NT2/D1 (cell line): ENCODE results near the gene ABCA13.

Experiments
- DNase-seq: peaks from one replicate; pipeline ENCODE4 v3.0.0-alpha.2; 2011; ENCODE audit warnings: low read depth, low spot score
- H3K27me3 ChIP-seq: 2 replicates; pipeline ENCODE4 v1.6.0; 2011; ENCODE audit warnings: mild to moderate bottlenecking; ENCODE audit not compliant: insufficient read length, insufficient read depth
- H3K36me3 ChIP-seq: 2 replicates; pipeline ENCODE4 v1.6.1; 2011; ENCODE audit warnings: mild to moderate bottlenecking, low read length, mixed read lengths; ENCODE audit not compliant: insufficient read depth, insufficient read length
- H3K4me1 ChIP-seq: 2 replicates; pipeline ENCODE4 v1.5.1; 2011; ENCODE audit not compliant: insufficient read depth, insufficient read length
- H3K4me3 ChIP-seq: 2 replicates; pipeline ENCODE4 v1.5.1; 2011; ENCODE audit warnings: low read depth; ENCODE audit not compliant: insufficient read length
- H3K9ac ChIP-seq: 2 replicates; pipeline ENCODE4 v1.6.0; 2011; ENCODE audit warnings: low read depth; ENCODE audit not compliant: insufficient read length
- H3K9me3 ChIP-seq: 2 replicates; pipeline ENCODE4 v1.5.1; 2011; ENCODE audit warnings: mild to moderate bottlenecking, low read length; ENCODE audit not compliant: insufficient read depth
- SUZ12 ChIP-seq: IDR thresholded peaks from 2 replicates; pipeline ENCODE4 v1.6.1; 2011; ENCODE audit not compliant: insufficient read length, insufficient read depth; ENCODE audit errors: extremely low read depth
- YY1 ChIP-seq: IDR thresholded peaks from 2 replicates; pipeline ENCODE4 v1.6.1; 2011; ENCODE audit not compliant: insufficient read length, insufficient read depth
- ZNF274 ChIP-seq: IDR thresholded peaks from 2 replicates; pipeline ENCODE4 v1.6.1; 2011; ENCODE audit warnings: mild to moderate bottlenecking, low read depth, low read length

ABCA13 gene

DNA sequence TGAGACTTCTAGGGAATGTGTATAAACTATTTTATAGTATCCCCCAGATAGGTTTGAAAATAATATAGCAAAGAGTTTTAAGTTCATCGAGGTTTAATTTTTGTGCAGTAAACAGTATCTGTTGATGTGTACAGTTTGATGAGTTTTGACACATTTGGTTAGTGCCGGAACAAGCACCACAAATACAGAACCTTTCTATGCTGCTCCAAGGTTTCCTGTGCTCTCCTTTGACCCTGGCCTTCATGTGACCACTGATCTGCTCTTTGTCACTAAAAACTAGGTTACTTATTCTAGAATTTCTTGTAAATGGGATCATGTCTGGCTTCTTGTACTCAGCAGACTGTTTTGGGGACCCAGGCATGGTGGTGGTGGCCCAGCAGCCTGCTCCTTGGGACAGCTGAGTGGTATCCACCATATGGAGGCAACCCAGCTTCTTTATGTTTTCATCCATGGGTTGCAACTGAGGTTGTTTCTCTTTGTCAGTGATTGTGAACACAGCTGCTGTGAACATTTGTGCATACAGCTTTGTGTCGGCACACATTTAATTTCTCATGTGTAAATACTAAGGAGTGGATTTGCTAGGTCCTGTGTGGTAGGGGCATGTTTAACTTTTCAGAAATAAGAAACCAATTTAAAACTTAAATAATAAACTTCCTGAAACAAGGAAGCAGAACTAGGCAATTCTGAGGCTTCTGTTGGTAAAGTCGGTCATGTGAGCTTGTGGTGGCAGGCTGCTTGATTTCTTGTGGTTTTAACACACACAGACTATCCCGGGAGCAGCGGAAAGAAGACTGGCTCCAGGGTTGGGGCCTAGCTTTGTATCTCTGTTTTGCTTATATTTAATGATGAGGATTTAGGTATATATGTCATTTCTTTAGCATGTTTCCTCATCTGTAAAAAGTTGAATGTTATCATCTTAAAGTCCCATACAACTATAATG lies 219.4 kb downstream of the ABCA13 start:
- TF ChIP-seq SUZ12 = no peak
- no peak for TF ChIP-seq YY1
- no peak for TF ChIP-seq ZNF274
- Histone ChIP-seq H3K27me3 (no peaks in the 10 kb centered on the region), H3K36me3 (no peaks in the 10 kb centered on the region), H3K4me3 (no peak overlapping the region), H3K9ac (no peak overlapping the region), H3K4me1 (no peaks in the 10 kb centered on the region), H3K9me3 (peaks cover 16% of the 10 kb centered on the region; the same call in 1 of the 2 replicates)
- DNase-seq = no peak

DNA sequence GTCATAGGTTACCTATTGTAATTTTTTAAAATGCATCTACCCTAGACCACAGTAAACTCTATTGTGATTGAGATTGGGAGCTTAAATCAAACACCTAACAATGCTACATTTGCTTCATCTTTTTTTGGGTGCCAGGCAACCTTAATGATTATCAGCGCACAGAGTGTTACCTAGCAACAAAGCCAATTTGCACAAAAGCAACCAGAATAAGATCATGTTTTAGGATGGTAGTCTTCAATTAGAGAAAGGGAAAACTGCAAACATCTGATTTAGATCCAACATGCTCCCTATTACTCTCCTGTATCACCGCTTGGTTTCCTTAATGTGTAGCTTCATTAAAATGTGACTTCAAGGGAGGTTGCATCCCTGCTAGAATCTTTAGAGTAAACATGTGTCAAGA lies 226.9 kb downstream of the ABCA13 start:
- TF ChIP-seq SUZ12 (no peak), YY1 (no peak), ZNF274 (no peak)
- Histone ChIP-seq H3K4me3 (no peak overlapping the region), H3K9ac (no peak overlapping the region), H3K27me3 (no peaks in the 10 kb centered on the region), H3K4me1 (no peaks in the 10 kb centered on the region), H3K36me3 (no peaks in the 10 kb centered on the region), H3K9me3 (no peaks in the 10 kb centered on the region)
- DNase-seq = no peak

DNA sequence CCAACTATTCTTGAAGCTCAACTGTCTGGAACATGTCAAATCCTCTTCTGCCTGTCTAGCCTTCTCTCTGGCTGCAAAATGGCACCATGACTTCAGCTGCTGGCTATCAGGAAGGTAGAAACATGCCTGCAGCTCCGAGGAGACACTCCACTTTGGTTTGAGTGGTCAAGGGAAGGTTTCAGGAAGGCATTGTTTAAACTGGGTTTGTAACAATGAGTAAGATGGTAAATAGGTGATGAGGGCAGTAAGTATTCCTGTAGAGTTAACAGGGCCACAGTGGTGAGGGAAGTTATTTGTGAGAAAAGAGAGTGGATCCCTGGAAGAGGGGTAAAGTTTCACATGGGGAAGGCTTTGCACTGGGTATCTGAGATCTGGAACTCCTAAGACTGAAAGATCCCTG lies 231.5 kb downstream of the ABCA13 start:
- TF ChIP-seq SUZ12 (no peak), ZNF274 (no peak), YY1 (no peak)
- DNase-seq = no peak

DNA sequence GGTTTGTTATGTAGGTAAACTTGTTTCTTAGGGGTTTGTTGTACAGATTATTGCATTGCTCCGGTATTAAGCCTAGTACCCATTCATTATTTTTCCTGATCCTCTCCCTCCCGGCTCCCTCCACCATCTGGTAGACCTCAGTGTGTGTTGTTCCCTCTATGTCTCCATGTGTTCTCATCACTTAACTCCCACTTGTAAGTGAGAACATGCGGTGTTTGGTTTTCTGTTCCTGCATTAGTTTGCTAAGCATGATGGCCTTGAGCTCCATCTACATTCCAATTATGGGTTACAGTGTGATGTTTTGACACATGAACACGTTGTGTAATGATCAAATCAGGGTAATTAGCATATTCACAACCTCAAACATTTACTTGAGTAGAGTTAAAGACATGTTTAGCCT lies 237.5 kb downstream of the ABCA13 start:
- Histone ChIP-seq H3K27me3 (no peaks in the 10 kb centered on the region), H3K4me3 (no peak overlapping the region), H3K9ac (no peak overlapping the region), H3K9me3 (no peaks in the 10 kb centered on the region), H3K36me3 (no peaks in the 10 kb centered on the region), H3K4me1 (no peaks in the 10 kb centered on the region)
- no peak for DNase-seq
- TF ChIP-seq ZNF274 = no peak
- TF ChIP-seq SUZ12 = no peak
- no peak for TF ChIP-seq YY1

More for the DNA sequence above, 231.5 kb downstream of the ABCA13 start:
- H3K9me3 ChIP-seq = no peaks in the 10 kb centered on the region
- no peaks in the 10 kb centered on the region for H3K4me1 ChIP-seq
- H3K36me3 ChIP-seq = no peaks in the 10 kb centered on the region
- no peak overlapping the region for H3K9ac ChIP-seq
- no peak overlapping the region for H3K4me3 ChIP-seq
- no peaks in the 10 kb centered on the region for H3K27me3 ChIP-seq

DNA sequence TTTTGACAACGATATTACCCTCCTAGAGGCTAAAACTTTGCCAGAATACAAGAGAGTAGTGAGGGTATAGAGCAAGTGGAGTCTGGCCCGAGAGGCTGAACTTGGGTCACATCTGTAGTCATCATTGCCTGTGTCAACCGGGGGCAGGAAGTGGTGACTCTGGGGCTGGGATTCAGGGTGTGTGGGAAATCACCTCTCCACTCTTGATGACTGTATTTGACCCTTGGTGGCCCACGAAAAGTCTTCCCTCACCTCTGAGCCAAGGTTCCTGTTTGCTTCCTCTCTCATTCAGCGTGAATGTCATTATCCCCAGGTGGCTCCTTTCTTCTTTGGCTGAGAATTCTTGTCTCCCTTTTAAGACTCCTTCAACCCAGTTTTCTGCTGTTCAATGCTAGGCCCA lies 240.4 kb downstream of the ABCA13 start:
- Histone ChIP-seq H3K27me3 (no peaks in the 10 kb centered on the region), H3K36me3 (no peaks in the 10 kb centered on the region), H3K9me3 (no peaks in the 10 kb centered on the region), H3K4me3 (no peak overlapping the region), H3K9ac (no peak overlapping the region), H3K4me1 (no peaks in the 10 kb centered on the region)
- TF ChIP-seq YY1 (no peak), SUZ12 (no peak), ZNF274 (no peak)
- DNase-seq = no peak

DNA sequence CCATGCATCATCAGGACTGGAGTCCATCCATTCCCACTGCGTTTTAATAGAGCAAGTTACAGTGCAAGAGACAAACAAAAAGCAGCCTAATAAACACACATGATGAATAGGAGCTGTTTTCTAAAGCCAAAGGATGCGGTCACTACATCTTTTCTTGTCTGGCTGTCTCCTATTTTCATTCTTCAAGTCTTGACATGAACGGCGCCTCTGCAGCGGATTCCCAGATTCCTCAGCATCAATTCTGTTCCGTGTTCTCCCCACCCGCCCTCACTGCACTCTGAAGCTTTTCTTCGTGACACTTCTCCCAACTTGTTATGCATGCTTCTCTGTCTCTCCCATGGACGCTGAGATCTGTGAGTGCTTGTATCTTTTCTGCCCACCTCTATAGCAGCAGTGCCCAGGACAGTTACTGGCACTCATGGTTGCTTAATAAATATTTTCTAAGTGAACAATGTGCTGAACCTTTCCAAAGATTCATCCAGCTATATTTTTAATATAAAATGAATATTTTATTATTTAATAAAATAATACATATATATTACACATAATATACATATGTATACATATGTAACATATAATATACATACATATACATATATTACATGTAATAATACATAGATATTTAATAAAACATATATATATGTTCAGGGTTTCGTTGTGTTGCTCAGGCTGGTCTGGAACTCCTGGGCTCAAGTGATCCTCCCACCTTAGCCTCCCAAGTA lies 242.9 kb downstream of the ABCA13 start:
- H3K4me3 ChIP-seq = no peak overlapping the region
- TF ChIP-seq ZNF274 (no peak), SUZ12 (no peak), YY1 (no peak)
- DNase-seq = no peak
- H3K9me3 ChIP-seq = no peaks in the 10 kb centered on the region
- no peaks in the 10 kb centered on the region for H3K4me1 ChIP-seq
- no peak overlapping the region for H3K9ac ChIP-seq
- H3K27me3 ChIP-seq = no peaks in the 10 kb centered on the region
- H3K36me3 ChIP-seq = no peaks in the 10 kb centered on the region

DNA sequence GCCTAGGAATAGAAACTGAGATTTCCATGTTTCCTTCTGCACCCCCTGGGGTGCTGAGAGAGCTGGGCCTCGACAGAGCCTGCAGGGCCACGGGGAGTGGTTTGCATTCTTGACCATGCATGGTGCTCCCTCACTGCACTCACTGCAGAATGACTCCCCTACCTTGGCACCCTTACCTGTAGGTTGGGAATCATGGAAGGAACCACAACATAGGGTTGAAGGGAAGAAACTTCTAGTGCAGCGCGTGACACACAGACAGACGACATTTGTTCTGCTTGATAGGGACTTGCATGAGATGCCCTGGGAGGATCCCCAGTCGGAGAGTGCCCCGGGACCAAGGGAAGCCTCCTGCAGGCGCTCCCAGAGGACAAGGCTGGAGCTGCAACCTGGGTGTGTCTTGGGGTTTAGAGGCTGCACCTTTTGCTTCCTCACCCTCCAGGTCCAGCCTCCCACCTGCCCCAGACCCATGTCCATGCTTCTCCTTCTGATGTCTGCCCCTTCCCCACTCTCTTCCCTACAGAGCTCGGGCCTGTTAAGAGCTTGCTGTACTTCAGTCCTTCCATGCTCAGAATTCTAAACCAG lies 245.2 kb downstream of the ABCA13 start:
- TF ChIP-seq ZNF274 = no peak
- TF ChIP-seq YY1 = no peak
- no peak for DNase-seq
- Histone ChIP-seq H3K4me3 (no peak overlapping the region), H3K4me1 (no peaks in the 10 kb centered on the region), H3K36me3 (no peaks in the 10 kb centered on the region), H3K27me3 (no peaks in the 10 kb centered on the region), H3K9ac (no peak overlapping the region), H3K9me3 (no peaks in the 10 kb centered on the region)
